ENCODE measurements around the gene TMTC3. TPM values are rescaled to one million over a fixed set of nuclear protein-coding genes. Genes with fewer than 3 reads are reported as not detected.

Gene TMTC3
- total RNA-seq, 1 experiment from 2014 or later, result 30.8 TPM

DNA sequence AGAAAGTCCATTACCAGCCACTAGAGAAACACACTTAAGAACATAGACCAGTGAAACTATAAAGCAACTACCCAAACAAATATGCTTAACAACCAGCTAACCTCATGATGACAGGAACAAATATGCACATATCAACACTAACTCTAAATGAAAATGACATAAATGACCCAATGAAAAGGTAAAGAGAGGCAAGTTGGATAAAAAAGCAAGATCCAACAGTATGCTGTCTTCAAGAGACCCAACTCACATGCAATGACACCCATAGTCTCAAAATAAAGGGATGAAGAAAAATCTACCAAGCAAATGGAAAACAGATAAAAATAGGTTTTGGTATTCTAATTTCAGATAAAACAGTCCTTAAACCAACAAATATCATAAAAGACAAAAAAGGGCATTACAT, 77.8 kb downstream of the TMTC3 start:
- no peaks in the 10 kb centered on the region for H3K36me3 Mint-ChIP-seq (ENCODE audit: insufficient read depth, unreplicated experiment)
- DNase-seq, result no peak
- no peak overlapping the region for H3K27ac Mint-ChIP-seq (ENCODE audit: unreplicated experiment)
- TF ChIP-seq, protein P1, sequence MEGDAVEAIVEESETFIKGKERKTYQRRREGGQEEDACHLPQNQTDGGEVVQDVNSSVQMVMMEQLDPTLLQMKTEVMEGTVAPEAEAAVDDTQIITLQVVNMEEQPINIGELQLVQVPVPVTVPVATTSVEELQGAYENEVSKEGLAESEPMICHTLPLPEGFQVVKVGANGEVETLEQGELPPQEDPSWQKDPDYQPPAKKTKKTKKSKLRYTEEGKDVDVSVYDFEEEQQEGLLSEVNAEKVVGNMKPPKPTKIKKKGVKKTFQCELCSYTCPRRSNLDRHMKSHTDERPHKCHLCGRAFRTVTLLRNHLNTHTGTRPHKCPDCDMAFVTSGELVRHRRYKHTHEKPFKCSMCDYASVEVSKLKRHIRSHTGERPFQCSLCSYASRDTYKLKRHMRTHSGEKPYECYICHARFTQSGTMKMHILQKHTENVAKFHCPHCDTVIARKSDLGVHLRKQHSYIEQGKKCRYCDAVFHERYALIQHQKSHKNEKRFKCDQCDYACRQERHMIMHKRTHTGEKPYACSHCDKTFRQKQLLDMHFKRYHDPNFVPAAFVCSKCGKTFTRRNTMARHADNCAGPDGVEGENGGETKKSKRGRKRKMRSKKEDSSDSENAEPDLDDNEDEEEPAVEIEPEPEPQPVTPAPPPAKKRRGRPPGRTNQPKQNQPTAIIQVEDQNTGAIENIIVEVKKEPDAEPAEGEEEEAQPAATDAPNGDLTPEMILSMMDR (IDR thresholded peaks at IDR 0.05; ENCODE audit: unreplicated experiment), result no peak
- H3K27me3 Mint-ChIP-seq (ENCODE audit: unreplicated experiment), result no peaks in the 10 kb centered on the region
- no TSS peak for BruUV-seq (replicated peaks)
- intact Hi-C loops (cut with micrococcal nuclease; ENCODE audit: unreplicated experiment), result no loop called here
- no peak overlapping the region for H3K4me3 Mint-ChIP-seq (ENCODE audit: low read depth, unreplicated experiment)
- no peaks in the 10 kb centered on the region for H3K4me1 Mint-ChIP-seq (ENCODE audit: low read depth, unreplicated experiment)
- peaks cover 9% of the 10 kb centered on the region for H3K9me3 Mint-ChIP-seq (ENCODE audit: low read depth, unreplicated experiment)
- CTCF ChIA-PET, result no interaction called here

DNA sequence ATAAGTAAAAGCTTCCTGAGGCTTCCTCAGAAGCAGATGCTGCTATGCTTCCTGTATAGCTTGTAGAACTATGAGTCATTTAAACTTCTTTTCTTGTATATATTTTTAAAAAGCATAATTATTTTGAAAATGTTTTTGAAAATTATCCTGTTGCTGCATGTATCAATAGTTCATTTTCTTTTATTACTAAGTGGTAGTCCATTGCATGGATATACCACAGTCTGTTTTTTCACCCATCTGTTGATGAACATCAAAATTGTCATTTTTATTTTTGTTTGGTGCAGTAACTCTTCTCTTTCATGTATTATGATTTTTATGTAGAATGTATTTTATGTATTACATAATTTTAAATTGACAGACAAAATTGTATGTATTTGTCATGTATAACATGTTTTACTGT, 81.4 kb downstream of the TMTC3 start:
- H3K4me3 Mint-ChIP-seq (ENCODE audit: low read depth, unreplicated experiment), result no peak overlapping the region
- TF ChIP-seq, protein P1 (IDR thresholded peaks at IDR 0.05; ENCODE audit: unreplicated experiment), result no peak
- DNase-seq, result no peak
- BruUV-seq (replicated peaks), result no TSS peak
- H3K9me3 Mint-ChIP-seq (ENCODE audit: low read depth, unreplicated experiment), result peaks cover 9% of the 10 kb centered on the region
- CTCF ChIA-PET, result no interaction called here
- intact Hi-C loops (cut with micrococcal nuclease; ENCODE audit: unreplicated experiment), result no loop called here
- no peaks in the 10 kb centered on the region for H3K27me3 Mint-ChIP-seq (ENCODE audit: unreplicated experiment)
- no peaks in the 10 kb centered on the region for H3K4me1 Mint-ChIP-seq (ENCODE audit: low read depth, unreplicated experiment)
- H3K27ac Mint-ChIP-seq (ENCODE audit: unreplicated experiment), result no peak overlapping the region
- H3K36me3 Mint-ChIP-seq (ENCODE audit: insufficient read depth, unreplicated experiment), result no peaks in the 10 kb centered on the region

DNA sequence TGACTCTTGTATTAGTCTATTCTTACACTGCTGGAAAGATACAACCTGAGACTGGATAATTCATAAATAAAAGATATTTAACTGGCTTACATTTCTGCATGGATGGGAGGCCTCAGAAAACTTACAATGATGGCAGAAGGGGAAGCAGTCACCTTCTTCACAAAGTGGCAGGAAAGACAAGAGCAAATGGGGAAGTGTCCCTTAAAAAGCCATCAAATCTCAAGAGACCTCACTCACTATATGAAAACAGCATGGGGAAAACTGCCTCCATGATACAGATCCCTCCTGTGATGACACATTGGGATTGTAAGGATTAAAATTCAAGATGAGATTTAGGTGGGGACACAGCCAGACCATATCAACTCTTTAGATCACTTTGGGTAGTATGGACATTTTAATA, 83.7 kb downstream of the TMTC3 start:
- TF ChIP-seq, protein P1 (IDR thresholded peaks at IDR 0.05; ENCODE audit: unreplicated experiment), result no peak
- H3K36me3 Mint-ChIP-seq (ENCODE audit: insufficient read depth, unreplicated experiment), result no peaks in the 10 kb centered on the region
- no peaks in the 10 kb centered on the region for H3K4me1 Mint-ChIP-seq (ENCODE audit: low read depth, unreplicated experiment)
- no TSS peak for BruUV-seq (replicated peaks)
- H3K27ac Mint-ChIP-seq (ENCODE audit: unreplicated experiment), result no peak overlapping the region
- CTCF ChIA-PET, result no interaction called here
- DNase-seq, result no peak
- H3K4me3 Mint-ChIP-seq (ENCODE audit: low read depth, unreplicated experiment), result no peak overlapping the region
- no peaks in the 10 kb centered on the region for H3K27me3 Mint-ChIP-seq (ENCODE audit: unreplicated experiment)
- intact Hi-C loops (cut with micrococcal nuclease; ENCODE audit: unreplicated experiment), result no loop called here
- H3K9me3 Mint-ChIP-seq (ENCODE audit: low read depth, unreplicated experiment), result peaks cover 4% of the 10 kb centered on the region

DNA sequence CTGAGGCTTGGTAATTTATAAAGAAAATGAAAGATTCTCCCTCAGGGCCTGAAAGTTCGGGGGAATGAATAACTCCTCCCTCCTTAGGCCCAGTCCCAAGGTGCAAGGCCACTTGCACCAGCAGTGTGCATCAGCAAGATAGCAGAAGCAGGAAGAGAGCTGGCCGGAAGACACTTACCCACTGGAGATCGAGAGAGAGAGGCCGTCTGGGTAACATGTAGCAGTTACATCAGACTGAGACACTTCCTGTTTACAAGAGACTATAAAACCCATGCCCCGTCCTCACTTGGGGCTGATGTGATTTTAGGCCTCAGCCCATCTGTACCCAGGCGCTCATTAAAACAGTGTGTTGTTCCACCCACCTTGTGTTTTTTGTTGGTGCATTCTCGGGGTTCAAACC, 85.2 kb downstream of the TMTC3 start:
- CTCF ChIA-PET, result no interaction called here
- no peak for DNase-seq
- intact Hi-C loops (cut with micrococcal nuclease; ENCODE audit: unreplicated experiment), result no loop called here
- TF ChIP-seq, protein P1 (IDR thresholded peaks at IDR 0.05; ENCODE audit: unreplicated experiment), result no peak
- H3K4me1 Mint-ChIP-seq (ENCODE audit: low read depth, unreplicated experiment), result no peaks in the 10 kb centered on the region
- H3K9me3 Mint-ChIP-seq (ENCODE audit: low read depth, unreplicated experiment), result peaks cover 4% of the 10 kb centered on the region
- no TSS peak for BruUV-seq (replicated peaks)
- H3K36me3 Mint-ChIP-seq (ENCODE audit: insufficient read depth, unreplicated experiment), result no peaks in the 10 kb centered on the region
- no peak overlapping the region for H3K4me3 Mint-ChIP-seq (ENCODE audit: low read depth, unreplicated experiment)
- H3K27ac Mint-ChIP-seq (ENCODE audit: unreplicated experiment), result no peak overlapping the region
- H3K27me3 Mint-ChIP-seq (ENCODE audit: unreplicated experiment), result no peaks in the 10 kb centered on the region

DNA sequence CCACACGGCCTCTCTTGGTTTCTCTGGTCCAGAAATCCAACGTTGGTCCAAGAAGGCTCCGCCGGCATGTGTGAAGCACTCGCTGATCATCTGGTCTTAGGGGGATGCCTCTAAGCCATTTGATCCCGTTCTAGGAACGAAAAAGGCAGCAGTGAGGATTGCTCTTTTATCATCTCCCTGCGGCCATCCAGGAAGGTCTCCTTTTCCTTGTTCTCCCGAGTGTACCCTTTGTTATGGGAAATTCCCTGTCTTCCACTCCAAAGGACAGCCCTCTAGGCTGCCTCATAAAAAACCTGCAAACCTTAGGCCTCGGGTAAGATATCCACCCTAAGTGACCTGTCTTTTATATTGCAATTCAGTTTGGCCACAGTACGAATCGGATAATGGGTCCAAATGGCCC, 85.8 kb downstream of the TMTC3 start:
- no peak for DNase-seq
- no peaks in the 10 kb centered on the region for H3K4me1 Mint-ChIP-seq (ENCODE audit: low read depth, unreplicated experiment)
- intact Hi-C loops (cut with micrococcal nuclease; ENCODE audit: unreplicated experiment), result no loop called here
- BruUV-seq (replicated peaks), result no TSS peak
- TF ChIP-seq, protein P1 (IDR thresholded peaks at IDR 0.05; ENCODE audit: unreplicated experiment), result no peak
- CTCF ChIA-PET, result no interaction called here
- H3K9me3 Mint-ChIP-seq (ENCODE audit: low read depth, unreplicated experiment), result peaks cover 4% of the 10 kb centered on the region
- no peaks in the 10 kb centered on the region for H3K27me3 Mint-ChIP-seq (ENCODE audit: unreplicated experiment)
- no peak overlapping the region for H3K4me3 Mint-ChIP-seq (ENCODE audit: low read depth, unreplicated experiment)
- H3K36me3 Mint-ChIP-seq (ENCODE audit: insufficient read depth, unreplicated experiment), result no peaks in the 10 kb centered on the region
- H3K27ac Mint-ChIP-seq (ENCODE audit: unreplicated experiment), result no peak overlapping the region

All from Calu3 (cell line).